PC-3 (cell line): ENCODE results near the gene GSTT2B. TPM values are rescaled to one million over a fixed set of nuclear protein-coding genes. Genes with fewer than 3 reads are reported as not detected.
"Not testable (repeated sequence)": the region's sequence is repeated elsewhere in the genome, so short reads cannot be mapped to it uniquely, and the experiment has no call there.

Experiments
- ATAC-seq: fragments of 200-7000 bp; cut with Tn5 transposase; 2 replicates; pipeline ENCODE4 v1.9.1; 2020; ENCODE audit warnings: mild to moderate bottlenecking, moderate library complexity
- BruUV-seq: library from RNA; stranded (reverse); fragments of 400-500 nt; replicated peaks from 2 replicates; lab custom pipeline; 2021; lab: Mats Ljungman, UMichigan
- CTCF ChIA-PET: fragments of 300-600 bp; sonication (Branson Sonifier 250); formaldehyde crosslinking; loops from one replicate; lab custom pipeline; 2022; ENCODE audit warnings: antibody characterized with exemption; lab: Charles Lee
- POLR2A ChIA-PET: fragments of 300-600 bp; sonication (Branson Sonifier 250); formaldehyde crosslinking; loops from one replicate; lab custom pipeline; 2022; ENCODE audit warnings: antibody characterized with exemption; ENCODE audit not compliant: unreplicated experiment; lab: Charles Lee
- DNase-seq: peaks from one replicate; pipeline ENCODE4 v3.0.0-alpha.2; 2015
- H2AFZ ChIP-seq: fragments of 300-600 bp; sonication (generic); 2 replicates; pipeline ENCODE4 v1.6.0; 2016; ENCODE audit warnings: antibody characterized with exemption, low read length
- H3F3A ChIP-seq: fragments of 300-600 bp; sonication (generic); one replicate; pipeline ENCODE4 v1.6.0; 2017; ENCODE audit warnings: antibody characterized with exemption, low read length, control low read depth, mild to moderate bottlenecking; ENCODE audit not compliant: unreplicated experiment
- H3K27ac ChIP-seq: fragments of 300-600 bp; sonication (generic); 2 replicates; pipeline ENCODE4 v1.5.1; 2016; ENCODE audit warnings: mild to moderate bottlenecking, low read length
- H3K27me3 ChIP-seq: fragments of 300-600 bp; sonication (generic); 2 replicates; pipeline ENCODE4 v1.6.1; 2016; ENCODE audit warnings: low read length, mixed read lengths
- H3K36me3 ChIP-seq: fragments of 300-600 bp; sonication (generic); 2 replicates; pipeline ENCODE4 v1.6.1; 2016; ENCODE audit warnings: low read depth, mixed run types, low read length, mixed read lengths
- H3K4me1 ChIP-seq: fragments of 300-600 bp; sonication (generic); 2 replicates; pipeline ENCODE4 v1.5.1; 2016; ENCODE audit warnings: low read length; ENCODE audit not compliant: insufficient read depth
- H3K4me2 ChIP-seq: fragments of 300-600 bp; sonication (generic); 2 replicates; pipeline ENCODE4 v1.6.0; 2016; ENCODE audit warnings: low read length
- H3K4me3 ChIP-seq: fragments of 300-600 bp; sonication (generic); 2 replicates; pipeline ENCODE4 v1.5.1; 2016; ENCODE audit warnings: mild to moderate bottlenecking, low read length, mixed read lengths
- H3K79me2 ChIP-seq: fragments of 300-600 bp; sonication (generic); 2 replicates; pipeline ENCODE4 v1.6.1; 2017; ENCODE audit warnings: low read length, mixed read lengths
- H3K9ac ChIP-seq: fragments of 300-600 bp; sonication (generic); 2 replicates; pipeline ENCODE4 v1.6.0; 2016; ENCODE audit warnings: mild to moderate bottlenecking, low read length
- H3K9me2 ChIP-seq: fragments of 300-600 bp; sonication (generic); replicated peaks from 2 replicates; pipeline ENCODE4 v1.6.1; 2016; ENCODE audit warnings: mixed run types, low read length, mixed read lengths
- H3K9me3 ChIP-seq: fragments of 300-600 bp; sonication (generic); 2 replicates; pipeline ENCODE4 v1.6.1; 2016; ENCODE audit warnings: low read length, mixed read lengths
- H4K20me1 ChIP-seq: fragments of 300-600 bp; sonication (generic); 2 replicates; pipeline ENCODE4 v1.6.1; 2016; ENCODE audit warnings: low read length, mixed read lengths
- CTCF ChIP-seq: fragments of 300-600 bp; sonication (generic); conservative IDR thresholded peaks from 2 replicates; pipeline ENCODE4 v1.5.1; 2017; ENCODE audit warnings: antibody characterized with exemption, low read depth, mild to moderate bottlenecking, low read length
- intact Hi-C: fragments of 100-400 bp; cut with micrococcal nuclease; formaldehyde crosslinking; loops from 2 replicates; pipeline ENCODE4 v1.9.0; 2023
- total RNA-seq: library from RNA; depleted of rRNA; stranded (reverse); fragments of >200 nt; gene quantifications from 2 replicates; pipeline ENCODE4 v1.2.3, GENCODE V29; 2014

Gene GSTT2B
- total RNA-seq, 1 experiment from 2014 or later: 3.2 TPM

GRCh38 chr22:23966094-23966493, 5.1 kb upstream of the GSTT2B start:
- POLR2A ChIA-PET, H3K9me2 ChIP-seq, BruUV-seq, CTCF ChIA-PET, H3K4me2 ChIP-seq, H3K27ac ChIP-seq, H3K27me3 ChIP-seq, H4K20me1 ChIP-seq, H3F3A ChIP-seq, DNase-seq, intact Hi-C loops, H3K9me3 ChIP-seq, H3K4me3 ChIP-seq, H3K9ac ChIP-seq, H3K4me1 ChIP-seq, H2AFZ ChIP-seq: not testable (repeated sequence)
- peak; percentile 48 for ATAC-seq
- Histone ChIP-seq H3K79me2 (peaks cover 11% of the 10 kb centered on the region), H3K36me3 (peaks cover 15% of the 10 kb centered on the region)

GRCh38 chr22:23956301-23956900, 4.6 kb downstream of the GSTT2B start:
- intact Hi-C loops: loop anchor here (10.0 kb wide), 1 partner anchor 218 kb away; no protein-coding TSS in a partner anchor

GRCh38 chr22:23955886-23956285, 5.1 kb downstream of the GSTT2B start:
- CTCF ChIA-PET, POLR2A ChIA-PET: not testable (repeated sequence)

More at GRCh38 chr22:23956301-23956900, 4.6 kb downstream of the GSTT2B start:
- H3K9ac ChIP-seq, H3K27me3 ChIP-seq, CTCF ChIA-PET, H3K9me2 ChIP-seq, H4K20me1 ChIP-seq, POLR2A ChIA-PET, H3K4me2 ChIP-seq, H3K4me1 ChIP-seq, H3K79me2 ChIP-seq, H3K4me3 ChIP-seq, BruUV-seq, H3K36me3 ChIP-seq, H3K9me3 ChIP-seq, H3F3A ChIP-seq, H3K27ac ChIP-seq: not testable (repeated sequence)
- peak; percentile 62 for TF ChIP-seq CTCF
- peak; percentile 85 for DNase-seq
- peak; percentile 52 for ATAC-seq
- 0 out of 2 replicates have a peak overlapping the region, but pooled peaks have one; percentile 48 for H2AFZ ChIP-seq

GRCh38 chr22:23954991-23955305, 6.0 kb downstream of the GSTT2B start:
- H3K9ac ChIP-seq, BruUV-seq, H3K79me2 ChIP-seq, H3K27ac ChIP-seq, H3K4me3 ChIP-seq, POLR2A ChIA-PET, H4K20me1 ChIP-seq, H3F3A ChIP-seq, H3K9me2 ChIP-seq, H3K27me3 ChIP-seq, H3K36me3 ChIP-seq, ATAC-seq, DNase-seq, H2AFZ ChIP-seq, H3K4me1 ChIP-seq, H3K9me3 ChIP-seq, CTCF ChIA-PET, H3K4me2 ChIP-seq: not testable (repeated sequence)
- intact Hi-C loops: loop anchor here (10.0 kb wide), 1 partner anchor 220 kb away; no protein-coding TSS in a partner anchor

More at GRCh38 chr22:23955886-23956285, 5.1 kb downstream of the GSTT2B start:
- H3F3A ChIP-seq, H3K36me3 ChIP-seq, BruUV-seq, H3K4me3 ChIP-seq, DNase-seq, H3K9me3 ChIP-seq, H4K20me1 ChIP-seq, H3K9ac ChIP-seq, H3K4me2 ChIP-seq, ATAC-seq, H3K27me3 ChIP-seq, H2AFZ ChIP-seq, H3K9me2 ChIP-seq, H3K27ac ChIP-seq, H3K79me2 ChIP-seq, H3K4me1 ChIP-seq: not testable (repeated sequence)
- intact Hi-C loops: loop anchor here (10.0 kb wide), 1 partner anchor 219 kb away; no protein-coding TSS in a partner anchor

- H2AFZ ChIP-seq, H4K20me1 ChIP-seq, H3K9me2 ChIP-seq, DNase-seq, ATAC-seq, H3K79me2 ChIP-seq, H3K4me2 ChIP-seq, H3K4me1 ChIP-seq, H3K4me3 ChIP-seq, H3K9me3 ChIP-seq, POLR2A ChIA-PET, BruUV-seq, H3F3A ChIP-seq, H3K27me3 ChIP-seq, CTCF ChIA-PET, H3K9ac ChIP-seq, H3K36me3 ChIP-seq, H3K27ac ChIP-seq: not testable (repeated sequence)
- intact Hi-C loops: loop anchor here (10.0 kb wide), 1 partner anchor 220 kb away; no protein-coding TSS in a partner anchor
Measured at GRCh38 chr22:23954193-23954990, 6.6 kb downstream of the GSTT2B start.

GRCh38 chr22:23953485-23953884, 7.5 kb downstream of the GSTT2B start:
- H3K4me3 ChIP-seq, ATAC-seq, H3K9me2 ChIP-seq, H3K79me2 ChIP-seq, H3K27ac ChIP-seq, H4K20me1 ChIP-seq, DNase-seq, H3K4me2 ChIP-seq, H2AFZ ChIP-seq, POLR2A ChIA-PET, H3K9ac ChIP-seq, H3K9me3 ChIP-seq, BruUV-seq, H3K4me1 ChIP-seq, CTCF ChIA-PET, H3K36me3 ChIP-seq, H3F3A ChIP-seq, H3K27me3 ChIP-seq: not testable (repeated sequence)
- intact Hi-C loops: loop anchor here (10.0 kb wide), 1 partner anchor 221 kb away; no protein-coding TSS in a partner anchor
